Thyroid gland (tissue), 4 donors: Measurements from ENCODE around the gene GPHA2.

Source experiments
- CTCF ChIP-seq, 6 experiments: fragments of 200-600 bp in 3 of 6; fragments of 450-650 bp in 3 of 6; sonication (generic) in 3 of 6; IDR thresholded peaks; one replicate each; pipeline ENCODE4 v1.5.1; 2016 to 2019; ENCODE audit warnings: antibody characterized with exemption in 6 of 6, mild to moderate bottlenecking in 2 of 6, inconsistent platforms in 1 of 6, moderate library complexity in 1 of 6
- POLR2A ChIP-seq, 2 donors: fragments of 450-650 bp; IDR thresholded peaks; one replicate each; pipeline ENCODE4 v1.6.1; 2017; ENCODE audit warnings: antibody characterized with exemption in 2 of 2, mild to moderate bottlenecking in 2 of 2, moderate library complexity in 1 of 2

GRCh38 chr11:64888729-64889511 is 46.8 kb downstream of the GPHA2 start:
- TF ChIP-seq CTCF (IDR thresholded peaks at IDR 0.05) = no peak
- no peak for TF ChIP-seq POLR2A (IDR thresholded peaks at IDR 0.05)
